GM12872 (cell line): ENCODE results near the gene ABHD13.
A peak's percentile ranks its signal among the peaks of the same experiment; 100 is the strongest.

Experiments
- TF ChIP-seq, protein P1 (sequence below): IDR thresholded peaks from 3 replicates; pipeline ENCODE4 v1.5.1; 2011; ENCODE audit warnings: low read depth, mild to moderate bottlenecking, low read length, moderate library complexity; ENCODE audit not compliant: insufficient read depth

ABHD13 gene

DNA sequence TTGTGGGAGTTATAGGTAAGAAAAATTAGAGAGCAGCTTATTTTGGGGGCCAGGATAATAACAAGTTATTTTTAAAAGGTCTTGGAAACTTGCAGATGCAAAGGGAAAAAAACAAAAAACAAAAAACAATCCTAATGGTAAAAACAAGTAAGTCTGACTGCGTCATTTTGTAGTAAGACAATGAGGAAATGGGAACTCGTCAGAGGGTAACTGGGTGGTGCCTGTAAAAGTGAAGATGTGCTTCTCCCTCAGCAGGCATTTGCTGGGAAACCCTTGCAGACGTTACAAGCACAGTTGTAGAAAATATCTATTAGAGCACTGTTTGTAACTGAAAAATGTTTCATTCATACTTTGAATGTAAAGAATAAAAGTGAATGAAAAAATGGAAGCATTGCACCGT is 49.2 kb downstream of the ABHD13 start:
- TF ChIP-seq, protein P1, sequence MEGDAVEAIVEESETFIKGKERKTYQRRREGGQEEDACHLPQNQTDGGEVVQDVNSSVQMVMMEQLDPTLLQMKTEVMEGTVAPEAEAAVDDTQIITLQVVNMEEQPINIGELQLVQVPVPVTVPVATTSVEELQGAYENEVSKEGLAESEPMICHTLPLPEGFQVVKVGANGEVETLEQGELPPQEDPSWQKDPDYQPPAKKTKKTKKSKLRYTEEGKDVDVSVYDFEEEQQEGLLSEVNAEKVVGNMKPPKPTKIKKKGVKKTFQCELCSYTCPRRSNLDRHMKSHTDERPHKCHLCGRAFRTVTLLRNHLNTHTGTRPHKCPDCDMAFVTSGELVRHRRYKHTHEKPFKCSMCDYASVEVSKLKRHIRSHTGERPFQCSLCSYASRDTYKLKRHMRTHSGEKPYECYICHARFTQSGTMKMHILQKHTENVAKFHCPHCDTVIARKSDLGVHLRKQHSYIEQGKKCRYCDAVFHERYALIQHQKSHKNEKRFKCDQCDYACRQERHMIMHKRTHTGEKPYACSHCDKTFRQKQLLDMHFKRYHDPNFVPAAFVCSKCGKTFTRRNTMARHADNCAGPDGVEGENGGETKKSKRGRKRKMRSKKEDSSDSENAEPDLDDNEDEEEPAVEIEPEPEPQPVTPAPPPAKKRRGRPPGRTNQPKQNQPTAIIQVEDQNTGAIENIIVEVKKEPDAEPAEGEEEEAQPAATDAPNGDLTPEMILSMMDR = no peak

DNA sequence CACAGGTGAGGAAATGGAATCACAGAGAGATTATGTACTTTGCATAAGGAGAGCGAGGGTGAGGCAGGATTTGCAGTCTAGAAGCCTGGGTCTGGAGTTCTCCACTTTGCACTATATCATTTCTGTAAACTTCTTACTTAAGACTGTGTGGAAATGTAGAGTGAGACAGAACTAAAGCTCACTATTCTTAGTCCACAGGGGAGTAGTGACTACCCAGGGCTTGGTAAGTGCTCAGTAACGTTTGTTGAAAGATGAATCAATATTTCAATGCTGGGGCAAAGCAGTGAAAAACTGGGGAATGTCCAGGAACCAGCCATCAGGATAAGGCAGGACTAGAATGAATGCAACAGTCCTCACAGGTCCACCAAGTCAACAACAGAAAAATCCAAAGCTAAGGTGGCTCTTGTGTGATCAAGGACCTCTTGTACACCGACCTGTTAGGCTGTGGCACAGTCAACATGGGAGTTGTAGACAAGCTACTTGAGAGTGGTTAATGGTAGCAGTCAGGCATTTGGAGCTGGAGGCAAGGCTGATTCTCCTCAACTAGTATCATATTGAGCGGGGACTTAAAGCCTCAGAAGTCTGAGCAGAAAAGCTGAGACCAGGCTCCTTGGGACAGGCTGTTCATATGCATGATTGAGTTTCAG is 50.4 kb downstream of the ABHD13 start:
- TF ChIP-seq, protein P1 = no peak

GRCh38 chr13:108269601-108270328 is 51.6 kb downstream of the ABHD13 start, which contains the start of gene TNFSF13B:
Gene TNFSF13B, plus strand, starts transcription at chr13:108269718. Its CDS starts 178 bp downstream, at chr13:108269896.
- TF ChIP-seq, protein P1 = peak; percentile 53

- TF ChIP-seq, protein P1 = no peak
Observed at GRCh38 chr13:108270442-108270841, 52.2 kb downstream of the ABHD13 start.

DNA sequence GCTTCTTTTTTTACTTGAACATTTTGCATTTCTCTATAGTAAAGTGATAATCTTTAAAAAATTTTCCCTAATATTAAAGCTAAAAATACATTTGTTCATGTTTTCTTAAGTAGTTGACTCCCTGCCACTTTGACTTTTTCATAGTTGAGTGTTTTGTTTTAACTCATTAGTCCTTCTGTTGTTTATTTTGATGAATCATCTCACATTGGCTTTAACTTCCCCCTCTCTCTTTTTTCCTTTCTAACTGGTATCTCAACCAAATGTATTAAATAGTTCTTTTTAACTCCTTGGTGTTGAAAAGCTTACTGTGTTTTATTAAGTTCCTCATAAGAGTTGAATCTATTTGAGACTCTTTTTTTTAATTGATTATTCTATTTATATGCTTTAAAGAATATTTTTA is 54.1 kb downstream of the ABHD13 start:
- TF ChIP-seq, protein P1 = no peak

GRCh38 chr13:108273429-108274118 is 55.4 kb downstream of the ABHD13 start:
- TF ChIP-seq, protein P1 = no peak

DNA sequence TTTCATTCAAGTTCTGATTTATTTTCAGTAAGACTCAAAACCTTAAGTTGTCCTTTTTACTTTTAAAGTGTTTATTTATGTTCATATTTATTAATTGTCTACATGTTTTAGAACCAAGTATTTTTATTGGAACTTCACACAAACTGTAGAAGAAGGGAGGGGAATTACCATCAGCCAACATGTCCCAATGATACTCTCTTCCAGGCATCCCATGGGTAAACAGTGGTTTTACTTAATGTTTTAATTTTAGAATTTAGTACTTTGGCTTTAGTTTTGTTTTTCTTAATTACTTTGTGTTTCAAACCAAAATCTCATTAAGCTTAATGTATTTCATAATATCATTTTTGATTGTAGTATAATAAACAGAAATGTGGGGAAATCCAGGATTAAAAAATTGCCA is 56.5 kb downstream of the ABHD13 start:
- TF ChIP-seq, protein P1 = no peak
